Measurements from ENCODE around the gene ALDH3A2.
"Not testable (repeated sequence)": the region's sequence is repeated elsewhere in the genome, so short reads cannot be mapped to it uniquely, and the experiment has no call there.

The ALDH3A2 gene

GRCh38 chr17:19683117-19683516 is 34.6 kb downstream of the ALDH3A2 start:
- FAIRE-seq = no peak

- FAIRE-seq = not testable (repeated sequence)
Observed at GRCh38 chr17:19684909-19685580, 36.5 kb downstream of the ALDH3A2 start.

- no peak for FAIRE-seq
Observed at GRCh38 chr17:19686400-19687090, 38.0 kb downstream of the ALDH3A2 start.

- no peak for FAIRE-seq
Observed at GRCh38 chr17:19702217-19702641, 53.7 kb downstream of the ALDH3A2 start.

- FAIRE-seq = no peak
Observed at GRCh38 chr17:19703106-19703827, 54.7 kb downstream of the ALDH3A2 start.

- no peak for FAIRE-seq
Observed at GRCh38 chr17:19703828-19704613, 55.5 kb downstream of the ALDH3A2 start.

- no peak for FAIRE-seq
Observed at GRCh38 chr17:19705201-19705600, 56.6 kb downstream of the ALDH3A2 start.

- no peak for FAIRE-seq
Observed at GRCh38 chr17:19705771-19706770, 57.5 kb downstream of the ALDH3A2 start.

- no peak for FAIRE-seq
Observed at GRCh38 chr17:19706791-19707727, 58.5 kb downstream of the ALDH3A2 start.

- FAIRE-seq = no peak
Observed at GRCh38 chr17:19707728-19708221, 59.2 kb downstream of the ALDH3A2 start.

GRCh38 chr17:19708431-19709175 is 60.1 kb downstream of the ALDH3A2 start:
- FAIRE-seq = no peak

GRCh38 chr17:19709841-19710240 is 61.3 kb downstream of the ALDH3A2 start:
- no peak for FAIRE-seq

- no peak for FAIRE-seq
Observed at GRCh38 chr17:19712436-19713004, 64.0 kb downstream of the ALDH3A2 start.

- no peak for FAIRE-seq
Observed at GRCh38 chr17:19713462-19713861, 64.9 kb downstream of the ALDH3A2 start.

- no peak for FAIRE-seq
Observed at GRCh38 chr17:19713901-19714361, 65.4 kb downstream of the ALDH3A2 start.

- no peak for FAIRE-seq
Observed at GRCh38 chr17:19714542-19715411, 66.2 kb downstream of the ALDH3A2 start.

GRCh38 chr17:19716108-19717030 is 67.8 kb downstream of the ALDH3A2 start, which contains the start of gene SLC47A2:
TSS of gene SLC47A2 (minus strand) at chr17:19716584. CDS start at chr17:19716555, 29 bp downstream.
- FAIRE-seq = no peak
